Glomerular endothelial cell (primary cell): Measurements from ENCODE around the gene THEM5. TPM values are rescaled to one million over a fixed set of nuclear protein-coding genes. Genes with fewer than 3 reads are reported as not detected.

Experiments
- DNase-seq: peaks from one replicate; pipeline ENCODE4 v3.0.0-alpha.2; 2011; ENCODE audit warnings: low read depth, low spot score; ENCODE audit errors: extremely low read depth
- total RNA-seq: library from RNA; depleted of rRNA; stranded (reverse); fragments of >200 nt; gene quantifications from 2 replicates; pipeline ENCODE4 v1.2.3, GENCODE V29; 2015

THEM5 gene
- total RNA-seq, 1 donor from 2014 or later: not detected

DNA sequence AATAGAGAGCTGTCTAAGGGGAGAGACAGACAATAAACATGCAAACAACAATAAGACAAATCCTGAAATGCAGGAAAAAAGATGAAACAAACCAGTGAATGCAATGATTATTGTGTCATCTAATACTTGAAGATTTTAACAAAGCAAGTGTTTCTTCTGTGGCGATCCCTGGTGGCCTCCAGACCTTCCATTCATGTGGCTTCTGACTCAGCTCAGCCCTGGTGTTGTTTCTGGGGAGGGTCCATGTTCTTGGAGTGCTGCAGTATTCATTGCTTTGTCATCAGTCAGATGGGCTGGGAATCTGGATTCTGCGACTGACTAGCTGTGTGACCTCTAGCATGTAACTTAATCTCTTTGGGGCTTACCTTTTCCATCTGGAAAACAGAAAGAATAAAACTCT lies 12.4 kb downstream of the THEM5 start:
- no peak for DNase-seq

DNA sequence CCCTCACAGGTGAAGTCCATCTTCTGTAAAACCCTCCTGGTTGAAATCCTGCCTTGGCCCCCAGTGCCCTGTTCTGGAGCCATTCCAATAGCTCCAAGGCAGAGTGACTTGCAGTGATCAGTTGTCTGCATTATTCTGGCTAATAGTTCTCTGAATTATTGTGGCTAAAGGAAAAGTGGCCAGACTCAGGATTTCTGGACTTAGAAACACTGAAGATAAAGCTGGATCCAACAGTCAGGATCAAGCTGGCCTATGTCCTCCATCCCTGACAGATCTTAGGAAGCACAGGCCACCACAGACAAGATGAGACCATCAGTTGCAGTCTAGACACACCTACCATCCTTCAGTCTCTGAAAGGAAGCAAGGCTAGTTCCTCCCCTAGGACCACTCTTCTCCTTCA lies 13.1 kb downstream of the THEM5 start:
- no peak for DNase-seq

DNA sequence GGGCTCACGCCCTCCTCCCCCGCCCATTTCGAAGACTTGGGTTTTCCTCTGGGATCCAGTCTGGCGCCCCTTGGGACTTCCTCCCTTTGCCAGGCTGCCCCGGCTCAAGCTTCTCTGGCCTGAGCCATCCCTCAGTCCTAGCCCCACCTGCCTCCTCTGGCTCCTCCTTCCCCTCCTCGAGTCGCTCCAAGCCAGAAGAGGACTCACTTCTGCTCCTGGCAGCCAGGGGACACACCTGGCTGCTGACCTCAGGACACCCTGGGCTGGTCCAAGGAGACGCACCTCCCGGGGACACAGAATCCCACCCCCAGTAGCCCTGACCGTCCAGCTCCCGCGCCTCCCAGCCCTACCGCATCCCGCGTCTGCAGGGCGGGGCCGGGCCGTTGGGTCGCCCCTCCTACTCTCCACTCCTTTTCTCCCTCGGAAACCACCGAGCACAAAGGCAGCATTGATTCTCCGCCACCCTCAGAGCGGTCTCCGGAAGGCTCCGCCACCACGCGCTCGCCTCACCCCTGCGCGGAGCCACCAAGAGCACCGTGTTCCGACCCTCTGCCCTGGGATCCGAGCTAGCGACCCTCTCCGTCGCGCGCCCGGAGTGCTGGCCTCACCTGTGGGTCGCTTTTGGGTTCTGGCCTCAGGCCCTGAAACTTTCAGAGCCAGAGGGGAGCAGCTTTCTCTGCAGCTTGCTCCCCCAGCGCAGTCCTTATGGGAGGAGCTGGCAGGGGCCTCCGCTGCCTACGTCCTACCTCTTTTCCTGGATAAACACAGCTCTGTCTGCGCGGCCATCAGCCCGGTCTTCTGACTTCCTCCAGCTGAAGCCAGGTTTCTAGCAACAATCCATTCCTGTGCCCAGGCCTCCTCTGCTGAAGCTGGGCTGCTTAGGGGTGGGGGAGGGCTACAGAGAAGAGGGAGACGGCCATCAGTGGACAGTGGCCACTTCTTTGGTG lies 13.8 kb downstream of the THEM5 start, which contains the start of gene C2CD4D:
C2CD4D (minus strand) TSS at position 364 of the 947 bp plus-strand sequence. CDS start 831 bp downstream, outside the sequence.
- DNase-seq: no peak

DNA sequence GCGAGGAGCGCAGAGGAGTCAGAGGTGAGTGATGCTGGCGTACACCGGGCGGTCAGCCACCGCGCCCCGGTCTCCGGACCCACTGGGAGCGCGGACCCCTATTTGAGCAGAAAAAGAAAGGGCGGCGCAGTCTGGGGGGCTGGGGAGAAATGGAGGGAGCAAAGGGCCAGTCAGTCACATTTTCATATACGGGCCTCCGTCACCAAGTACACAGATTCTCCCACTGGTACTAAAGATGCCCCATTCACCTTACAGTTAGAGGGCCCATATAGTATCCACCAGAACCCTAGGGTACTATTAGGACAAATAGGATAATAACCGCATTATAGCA lies 14.5 kb downstream of the THEM5 start:
- no peak for DNase-seq

DNA sequence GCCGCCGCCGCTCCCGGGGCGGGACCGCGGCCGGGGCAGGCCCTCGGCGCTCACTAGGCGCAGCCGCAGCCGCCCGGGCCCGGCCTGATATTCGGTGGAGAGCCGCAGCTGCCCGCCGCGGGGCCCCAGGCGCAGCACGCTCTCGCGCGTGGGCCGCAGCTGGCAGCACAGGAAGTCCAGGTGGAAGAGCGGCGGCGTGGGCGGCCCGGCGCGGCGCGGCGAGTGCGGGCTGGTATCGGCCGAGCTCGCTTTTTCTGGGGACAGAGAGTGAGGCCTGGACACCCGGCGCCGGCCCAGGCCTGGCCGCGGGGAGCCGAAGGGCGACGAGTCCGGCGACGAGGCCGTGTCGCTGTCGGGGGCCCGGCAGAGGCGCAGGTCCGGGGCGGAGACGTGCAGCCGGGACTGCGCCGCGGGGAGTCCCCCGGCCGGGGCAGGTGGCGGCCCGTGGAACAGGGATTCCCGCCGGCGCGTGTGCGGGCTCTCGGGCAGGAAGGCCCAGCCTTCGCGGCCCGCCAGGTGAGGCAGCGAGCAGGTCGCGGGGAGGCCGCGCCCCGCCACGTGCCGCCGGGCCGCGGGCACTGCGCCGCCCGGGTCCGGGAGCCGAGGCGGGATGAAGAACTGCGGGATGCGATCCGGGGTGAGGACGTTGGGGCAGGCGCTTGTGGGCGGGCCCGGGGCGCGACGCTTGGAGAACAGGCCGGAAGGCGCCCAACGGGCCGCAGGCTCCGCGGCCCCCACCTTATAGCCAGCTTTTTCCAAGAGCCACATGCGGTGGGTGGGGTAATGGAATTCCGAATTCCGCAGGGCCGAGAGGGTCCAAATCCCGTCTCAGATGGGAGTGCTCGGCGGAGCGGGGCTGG lies 15.1 kb downstream of the THEM5 start:
- no peak for DNase-seq

DNA sequence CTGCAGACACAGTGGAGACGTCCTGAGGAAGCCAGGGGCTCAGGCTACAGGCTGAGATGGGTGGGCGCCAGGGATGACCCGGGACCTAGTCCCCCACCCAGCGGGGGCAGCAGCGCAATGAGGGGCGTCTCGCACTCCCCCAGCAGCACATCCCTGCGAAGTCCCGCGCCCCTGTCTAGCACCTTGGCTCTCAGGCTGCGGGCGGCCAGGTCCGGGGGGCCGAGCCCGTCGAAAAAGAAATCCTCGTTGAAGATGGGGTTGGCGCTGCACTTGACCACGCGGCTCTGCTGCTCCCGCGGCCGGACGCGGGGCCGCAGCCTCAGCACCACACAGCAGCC lies 15.7 kb downstream of the THEM5 start:
- DNase-seq: no peak

DNA sequence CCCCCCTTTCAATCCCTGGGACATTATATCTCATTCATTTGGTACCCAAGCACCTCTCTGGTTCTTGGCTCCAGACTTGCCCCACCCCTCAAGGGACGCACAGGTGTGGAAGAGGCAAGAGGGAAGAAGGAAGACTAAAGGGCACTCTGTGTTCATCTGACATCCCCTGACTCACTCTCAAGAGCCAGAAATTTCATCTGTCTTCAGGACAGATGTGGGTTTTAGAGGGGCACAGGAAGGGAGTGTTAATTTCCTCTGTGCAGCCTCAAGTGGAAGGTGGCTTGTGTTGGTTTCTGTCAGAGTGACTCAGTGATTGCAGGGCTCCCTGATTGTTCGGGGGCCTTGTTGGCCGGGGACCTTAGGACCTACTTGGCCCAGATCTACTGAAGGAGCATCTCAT lies 16.3 kb downstream of the THEM5 start:
- no peak for DNase-seq

DNA sequence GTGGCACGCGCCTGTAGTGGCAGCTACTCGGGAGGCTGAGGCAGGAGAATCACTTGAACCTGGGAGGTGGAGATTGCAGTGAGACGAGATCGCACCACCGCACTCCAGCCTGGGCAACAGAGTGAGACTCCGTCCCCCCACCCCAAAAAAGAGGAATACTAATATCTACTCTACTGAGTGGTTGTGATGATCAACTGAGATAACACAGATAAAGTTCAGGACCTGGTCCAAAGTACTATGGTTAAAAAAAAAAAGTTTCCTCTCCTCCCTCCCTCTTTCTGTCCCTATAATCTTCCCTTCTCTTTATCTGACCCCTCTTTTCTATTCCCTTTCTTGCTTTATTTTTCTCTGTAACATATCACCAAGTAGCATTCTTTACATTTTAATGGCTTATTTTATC lies 17.9 kb downstream of the THEM5 start:
- DNase-seq: no peak

DNA sequence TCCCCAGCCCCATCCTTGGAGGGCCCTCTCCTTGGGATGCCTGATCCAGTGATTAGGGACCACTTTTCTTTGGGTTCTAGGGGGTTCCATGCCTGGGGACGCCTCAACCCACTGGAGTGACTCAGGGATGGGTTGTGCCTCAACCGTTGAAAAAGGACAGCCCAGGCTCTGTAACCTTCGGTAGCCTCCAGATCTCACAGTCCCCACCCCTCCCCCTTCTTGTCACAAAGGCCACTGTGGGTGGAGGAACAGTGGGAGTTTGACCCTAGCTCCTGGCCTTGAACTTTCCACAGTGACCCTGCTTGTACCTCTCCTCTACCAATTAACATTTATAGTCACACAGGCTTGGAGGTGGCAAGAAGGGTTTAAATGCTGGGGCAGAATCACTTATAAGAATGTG lies 19.3 kb downstream of the THEM5 start:
- DNase-seq: no peak

DNA sequence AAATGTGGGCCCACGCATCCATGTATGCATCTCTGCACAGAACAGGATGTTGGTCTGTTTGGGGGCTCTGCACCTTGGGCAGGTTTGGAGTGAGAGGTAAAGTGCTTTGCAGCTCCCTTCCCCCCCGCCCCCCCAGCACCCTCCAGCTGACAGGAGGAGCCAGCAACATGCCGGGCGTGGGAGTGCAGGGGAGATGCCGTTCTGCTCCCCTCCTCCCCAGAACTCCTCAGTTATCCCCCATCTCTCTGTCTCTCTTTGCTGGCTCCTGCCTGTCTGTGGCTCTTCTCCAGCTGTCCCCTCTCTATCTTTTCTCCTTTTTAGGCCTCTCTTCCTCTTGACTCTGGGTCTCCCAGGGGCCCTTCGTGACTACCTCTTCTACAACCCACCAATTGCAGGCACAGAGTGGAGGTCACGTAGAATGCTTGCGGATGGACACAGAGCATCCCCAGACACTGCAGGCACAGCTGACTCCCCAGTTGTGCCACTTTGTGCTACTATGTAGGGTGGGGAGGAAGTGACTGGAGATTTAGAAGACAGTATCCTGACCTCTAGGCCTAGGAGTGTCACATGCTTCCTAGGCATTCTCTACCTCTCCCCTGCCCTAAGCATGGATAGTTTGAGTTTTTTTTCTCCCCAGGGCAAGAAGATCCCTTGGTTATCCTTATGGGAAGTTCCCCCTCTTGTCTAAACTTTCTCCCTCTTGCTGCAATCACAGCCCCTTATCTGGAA lies 20.2 kb downstream of the THEM5 start:
- no peak for DNase-seq

DNA sequence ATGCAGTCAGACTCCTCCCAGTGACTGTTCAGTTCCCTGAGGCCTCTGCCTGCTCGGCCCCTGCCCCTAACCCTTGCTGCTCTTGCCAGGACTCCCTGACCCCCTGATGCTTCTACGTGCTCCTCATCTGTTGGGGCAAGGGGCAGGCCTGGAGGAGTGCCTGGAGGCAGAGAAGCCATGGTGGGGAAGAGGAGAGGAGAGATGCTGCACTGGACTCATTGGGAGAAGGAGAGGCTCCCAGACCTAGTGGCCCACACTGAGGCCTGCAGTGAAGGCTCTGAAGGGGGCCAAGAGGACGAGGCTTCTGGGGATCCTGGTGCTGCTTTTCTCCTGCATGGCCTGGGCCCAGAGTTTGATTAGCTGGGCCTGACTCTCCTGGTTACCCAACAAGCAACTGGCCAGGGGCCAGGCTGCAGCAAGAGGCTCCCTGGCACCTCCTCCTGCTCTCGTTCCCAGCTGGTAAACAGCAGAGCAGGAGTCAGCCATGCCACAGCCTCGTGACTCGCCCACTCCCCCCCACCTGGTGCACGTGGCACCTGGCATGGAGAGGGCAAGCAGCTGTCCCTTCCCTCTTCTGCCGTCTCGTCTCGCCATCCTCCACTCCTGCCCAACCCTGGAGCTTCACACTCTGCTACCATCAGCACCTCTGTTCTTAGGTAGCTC lies 21.1 kb downstream of the THEM5 start:
- no peak for DNase-seq

DNA sequence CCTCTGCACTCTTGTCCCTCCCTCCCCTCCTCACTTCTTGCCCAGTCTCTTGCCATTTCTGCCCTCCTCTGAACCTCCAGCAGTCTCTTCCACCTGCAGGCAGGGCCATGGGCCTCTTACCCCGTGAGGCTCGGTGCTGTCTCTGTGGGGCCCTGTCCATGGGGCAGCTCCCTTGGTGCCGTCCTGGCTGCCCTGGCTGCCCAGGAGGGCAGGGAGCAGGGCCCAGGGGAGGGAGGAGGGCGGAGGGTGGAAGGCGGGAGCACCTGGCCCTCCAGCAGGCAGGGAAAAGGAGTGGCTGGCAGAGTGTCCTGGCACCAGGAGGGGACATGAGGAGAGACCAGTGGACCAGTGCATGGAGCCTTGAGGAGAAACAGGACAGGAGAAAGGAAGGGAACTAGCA lies 21.9 kb downstream of the THEM5 start, which contains the start of gene RORC:
RORC (minus strand) TSS at position 198 of the 400 bp plus-strand sequence; CDS start at position 160, 38 bp downstream.
- DNase-seq: no peak

DNA sequence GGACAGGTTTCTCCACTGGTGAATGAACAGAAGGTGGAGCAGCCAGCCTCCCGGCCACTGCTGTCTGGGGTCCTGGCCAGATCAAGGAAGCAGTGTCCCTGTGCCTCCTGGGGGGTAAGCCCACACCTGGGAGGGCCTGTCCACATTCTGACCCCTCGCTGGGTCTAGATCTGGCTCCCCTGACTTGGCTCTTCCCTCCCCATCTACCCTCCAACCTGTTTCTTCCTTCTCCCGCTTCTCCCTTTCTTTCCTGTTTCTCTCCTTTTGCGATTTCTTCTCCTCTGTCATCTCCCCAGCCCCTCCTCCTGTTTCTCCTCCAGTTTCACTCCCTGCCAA lies 22.3 kb downstream of the THEM5 start:
- no peak for DNase-seq

DNA sequence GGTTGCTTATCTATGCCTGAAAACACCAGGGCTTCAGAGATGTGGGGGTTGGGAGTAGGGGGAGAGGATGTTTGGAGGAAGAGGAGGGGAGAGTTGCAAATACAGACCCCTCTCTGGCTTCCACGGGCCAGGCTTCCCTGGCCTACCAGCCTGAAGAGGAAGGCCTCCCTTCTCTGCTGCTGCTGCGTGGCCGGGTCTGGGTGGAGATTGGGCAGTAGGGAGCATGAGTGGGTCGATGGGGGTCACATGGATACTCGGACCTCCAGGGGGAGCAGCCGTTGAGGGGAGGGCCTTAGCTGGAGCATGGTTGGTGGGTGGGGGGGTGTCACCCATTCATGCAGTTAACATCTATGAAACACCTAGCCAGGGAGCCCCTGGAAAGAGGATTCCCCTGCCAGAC lies 23.5 kb downstream of the THEM5 start:
- DNase-seq: no peak

DNA sequence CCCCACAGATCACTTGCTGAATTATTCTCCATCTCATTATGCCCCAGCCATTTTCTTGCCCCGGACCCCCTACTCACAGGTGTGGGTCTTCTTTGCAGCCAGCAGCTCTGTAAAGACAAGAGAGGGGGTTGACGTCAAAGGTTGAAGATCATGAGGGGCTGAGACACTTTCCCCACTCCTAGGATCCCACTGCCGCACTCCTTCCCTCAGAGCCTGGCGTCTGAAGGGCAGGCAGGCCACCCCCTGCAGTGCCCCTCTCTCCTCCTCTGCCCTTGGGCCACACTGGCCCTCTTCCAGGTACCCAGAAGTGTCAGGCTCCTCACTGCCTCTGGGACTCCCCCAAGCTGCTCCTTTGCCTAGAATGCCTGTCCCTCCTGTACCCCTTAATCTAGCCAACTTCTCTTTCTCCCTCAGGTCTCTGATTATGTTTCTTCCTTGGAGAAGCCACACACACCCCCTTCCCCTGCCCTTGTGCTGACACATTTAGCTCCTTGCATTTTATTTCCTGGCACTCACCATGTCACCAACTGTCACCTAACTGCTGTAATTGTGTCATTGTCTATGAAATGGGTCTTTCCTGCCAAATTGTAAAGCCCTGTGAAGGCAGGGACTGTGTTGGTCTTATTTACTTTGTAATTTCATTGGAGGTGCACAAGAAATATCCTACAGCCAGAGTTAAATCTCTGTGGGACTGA lies 24.0 kb downstream of the THEM5 start:
- DNase-seq: no peak

DNA sequence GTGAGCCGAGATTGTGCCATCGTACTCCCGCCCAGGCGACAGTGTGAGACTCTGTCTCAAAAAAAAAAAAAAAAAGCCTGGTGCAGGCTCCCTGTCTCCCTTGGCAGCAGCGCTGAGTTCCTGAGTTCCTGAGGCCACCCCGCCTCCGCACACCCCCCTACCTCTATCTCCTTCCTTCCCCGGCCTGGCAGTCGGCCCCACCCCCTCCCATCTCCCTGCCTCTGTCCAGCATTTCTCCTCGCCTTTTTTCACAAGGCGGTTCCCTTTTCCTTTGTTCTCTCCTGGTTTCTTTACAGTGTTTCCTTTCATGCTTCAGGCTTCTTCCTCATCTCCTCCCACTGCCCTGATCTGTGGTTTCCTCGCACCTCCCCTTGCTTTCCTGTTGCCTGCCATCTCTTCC lies 24.6 kb downstream of the THEM5 start:
- DNase-seq: no peak

DNA sequence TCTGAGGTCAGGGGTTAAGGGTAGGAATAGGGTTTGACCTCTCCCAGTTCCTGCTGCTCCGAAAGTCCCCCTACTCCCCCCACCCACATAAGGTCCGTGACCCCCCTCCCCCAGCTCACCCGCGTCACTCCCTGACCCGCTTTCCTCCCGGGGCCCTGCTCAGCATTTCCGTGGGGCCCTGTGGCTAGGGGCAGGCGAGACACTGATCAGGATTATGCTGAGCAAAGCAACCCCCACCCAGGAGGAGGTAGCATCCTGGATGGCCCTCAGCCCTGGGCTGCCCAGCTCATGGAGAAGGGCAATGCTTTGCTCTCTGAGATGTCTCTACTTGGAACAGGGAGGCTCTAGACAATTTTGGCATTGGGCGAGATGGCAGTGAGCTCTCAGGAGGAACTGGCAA lies 25.7 kb downstream of the THEM5 start:
- no peak for DNase-seq

DNA sequence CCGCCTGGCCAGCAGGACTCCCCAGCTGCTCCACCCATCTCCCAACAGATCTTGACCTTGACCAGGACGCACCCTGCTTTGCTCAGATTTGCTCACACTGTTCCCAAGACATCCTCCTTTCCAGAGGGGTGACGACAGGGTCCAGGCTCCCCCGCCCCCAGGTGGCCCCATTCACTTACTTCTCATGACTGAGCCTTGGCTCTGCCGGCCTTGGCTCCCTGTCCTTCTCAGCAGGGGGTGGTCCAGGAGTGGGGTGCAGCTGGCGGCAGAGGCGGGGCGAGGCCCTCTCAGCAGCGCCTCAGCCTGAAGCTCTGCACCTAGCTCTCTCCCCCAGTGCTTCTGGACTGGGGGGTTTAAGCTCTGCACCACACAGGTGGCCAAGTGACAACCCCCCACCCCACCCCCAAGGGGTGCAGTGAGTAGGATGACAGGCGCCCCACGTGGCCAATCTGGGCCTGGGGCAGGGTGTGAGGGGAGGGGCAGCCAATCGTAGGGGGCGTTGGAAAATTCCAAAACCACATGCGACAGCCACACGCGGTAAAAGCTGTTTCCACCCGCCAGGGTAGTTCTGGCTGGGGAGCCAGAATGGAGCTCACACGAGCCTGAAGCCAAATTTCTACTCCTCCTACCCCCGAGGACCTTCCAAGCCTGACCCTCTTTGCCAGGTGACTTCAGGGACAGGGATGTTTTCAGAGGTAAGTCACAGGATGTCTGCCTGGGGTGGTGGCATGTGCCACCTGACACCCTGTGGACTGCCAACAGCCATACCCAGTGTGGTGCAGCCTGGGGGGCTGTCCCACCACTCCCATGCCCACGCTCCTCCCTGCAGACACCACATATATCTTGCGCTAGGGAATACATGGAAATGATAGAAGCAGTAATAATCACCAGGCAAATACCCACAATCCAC lies 27.5 kb downstream of the THEM5 start:
- DNase-seq: no peak

DNA sequence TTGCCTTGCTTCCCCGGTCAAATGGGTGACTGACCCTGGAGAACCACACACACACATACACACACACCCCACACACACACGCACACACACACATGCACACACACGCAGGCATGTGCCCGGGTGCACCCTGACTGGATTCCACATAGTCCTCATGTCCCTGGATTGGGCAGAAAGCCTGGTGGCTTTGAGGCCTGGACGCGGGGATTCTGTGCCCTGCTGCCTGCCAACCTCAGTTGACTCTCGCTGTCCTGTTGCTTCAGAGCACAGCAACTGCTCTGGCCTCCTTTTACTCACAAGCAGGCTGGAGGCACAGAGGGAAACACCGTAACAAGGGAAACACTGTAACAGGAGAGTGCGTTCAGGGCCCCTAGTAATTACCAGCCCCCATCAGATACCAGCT lies 28.3 kb downstream of the THEM5 start:
- DNase-seq: no peak
